ENCODE measurements around the gene TMEM45B.
"Not testable (repeated sequence)": the region's sequence is repeated elsewhere in the genome, so short reads cannot be mapped to it uniquely, and the experiment has no call there.

The TMEM45B gene

GRCh38 chr11:129815596-129816461 is at the start of gene TMEM45B:
TSS of gene TMEM45B (plus strand) at chr11:129815848. CDS start at chr11:129852483, 36,635 bp downstream.
- no peak for DNase-seq (ENCODE audit: low spot score)

- DNase-seq (ENCODE audit: low spot score) = no peak
Observed at GRCh38 chr11:129766898-129767604, 48.6 kb upstream of the TMEM45B start.

- DNase-seq (ENCODE audit: low spot score) = no peak
Observed at GRCh38 chr11:129767827-129768226, 47.8 kb upstream of the TMEM45B start.

GRCh38 chr11:129768356-129768755 is 47.3 kb upstream of the TMEM45B start:
- DNase-seq (ENCODE audit: low spot score) = no peak

GRCh38 chr11:129769059-129769458 is 46.6 kb upstream of the TMEM45B start:
- no peak for DNase-seq (ENCODE audit: low spot score)

GRCh38 chr11:129770993-129771392 is 44.7 kb upstream of the TMEM45B start:
- no peak for DNase-seq (ENCODE audit: low spot score)

GRCh38 chr11:129771456-129771855 is 44.2 kb upstream of the TMEM45B start:
- DNase-seq (ENCODE audit: low spot score) = not testable (repeated sequence)

GRCh38 chr11:129778877-129779276 is 36.8 kb upstream of the TMEM45B start:
- DNase-seq (ENCODE audit: low spot score) = no peak

GRCh38 chr11:129779342-129779741 is 36.3 kb upstream of the TMEM45B start:
- no peak for DNase-seq (ENCODE audit: low spot score)

- no peak for DNase-seq (ENCODE audit: low spot score)
Observed at GRCh38 chr11:129785383-129786111, 30.1 kb upstream of the TMEM45B start.

- DNase-seq (ENCODE audit: low spot score) = not testable (repeated sequence)
Observed at GRCh38 chr11:129786112-129786416, 29.6 kb upstream of the TMEM45B start.

GRCh38 chr11:129787532-129788155 is 28.0 kb upstream of the TMEM45B start:
- no peak for DNase-seq (ENCODE audit: low spot score)

GRCh38 chr11:129788278-129788677 is 27.4 kb upstream of the TMEM45B start:
- DNase-seq (ENCODE audit: low spot score) = no peak

GRCh38 chr11:129790106-129790505 is 25.5 kb upstream of the TMEM45B start:
- DNase-seq (ENCODE audit: low spot score) = no peak

GRCh38 chr11:129791515-129791914 is 24.1 kb upstream of the TMEM45B start:
- no peak for DNase-seq (ENCODE audit: low spot score)

- no peak for DNase-seq (ENCODE audit: low spot score)
Observed at GRCh38 chr11:129792663-129793062, 23.0 kb upstream of the TMEM45B start.

GRCh38 chr11:129795089-129795488 is 20.6 kb upstream of the TMEM45B start:
- DNase-seq (ENCODE audit: low spot score) = no peak

GRCh38 chr11:129798212-129798611 is 17.4 kb upstream of the TMEM45B start:
- no peak for DNase-seq (ENCODE audit: low spot score)

- DNase-seq (ENCODE audit: low spot score) = not testable (repeated sequence)
Observed at GRCh38 chr11:129800162-129800561, 15.5 kb upstream of the TMEM45B start.

GRCh38 chr11:129800655-129801054 is 15.0 kb upstream of the TMEM45B start:
- no peak for DNase-seq (ENCODE audit: low spot score)

- no peak for DNase-seq (ENCODE audit: low spot score)
Observed at GRCh38 chr11:129803533-129803932, 12.1 kb upstream of the TMEM45B start.

- no peak for DNase-seq (ENCODE audit: low spot score)
Observed at GRCh38 chr11:129804012-129804411, 11.6 kb upstream of the TMEM45B start.
